Activated CD4-positive, alpha-beta memory T cell treated with anti-CD3 and anti-CD28 coated beads, Interleukin-2, amount 10 ng/mL, durations not matched to agents 7 days and 5 days (primary cell): ENCODE measurements around the gene RAD51AP1. TPM values are rescaled to one million over a fixed set of nuclear protein-coding genes. Genes with fewer than 3 reads are reported as not detected.

Experiments
- CTCF ChIA-PET: fragments of 350-600 bp; sonication (Branson Sonifier 250); formaldehyde crosslinking; loops from one replicate; lab custom pipeline; 2021; ENCODE audit warnings: antibody characterized with exemption, inconsistent platforms; lab: Charles Lee
- POLR2A ChIA-PET: fragments of 350-600 bp; sonication (Branson Sonifier 250); formaldehyde crosslinking; loops from one replicate; lab custom pipeline; 2021; ENCODE audit warnings: antibody characterized with exemption; lab: Charles Lee
- DNase-seq: peaks from one replicate; pipeline ENCODE4 v3.0.0-alpha.2; 2020
- H3K27ac Mint-ChIP-seq: one replicate; pipeline ENCODE4 v1.8.0; 2021; ENCODE audit warnings: mild to moderate bottlenecking, mixed read lengths
- H3K27me3 Mint-ChIP-seq: one replicate; pipeline ENCODE4 v1.8.0; 2021; ENCODE audit warnings: mixed read lengths
- H3K36me3 Mint-ChIP-seq: one replicate; pipeline ENCODE4 v1.8.0; 2021; ENCODE audit warnings: low read depth, mixed read lengths
- H3K4me1 Mint-ChIP-seq: one replicate; pipeline ENCODE4 v1.8.0; 2021; ENCODE audit warnings: mixed read lengths
- H3K4me3 Mint-ChIP-seq: one replicate; pipeline ENCODE4 v1.8.0; 2021; ENCODE audit warnings: mild to moderate bottlenecking, mixed read lengths
- H3K9me3 Mint-ChIP-seq: one replicate; pipeline ENCODE4 v1.8.0; 2021; ENCODE audit warnings: mixed read lengths
- total RNA-seq, 2 experiments: library from RNA; stranded (reverse); gene quantifications; one replicate each; pipeline ENCODE4 v1.2.3, GENCODE V29; 2021

The RAD51AP1 gene
- total RNA-seq, 2 experiments from 2014 or later: 43.5 to 45.6 TPM

DNA sequence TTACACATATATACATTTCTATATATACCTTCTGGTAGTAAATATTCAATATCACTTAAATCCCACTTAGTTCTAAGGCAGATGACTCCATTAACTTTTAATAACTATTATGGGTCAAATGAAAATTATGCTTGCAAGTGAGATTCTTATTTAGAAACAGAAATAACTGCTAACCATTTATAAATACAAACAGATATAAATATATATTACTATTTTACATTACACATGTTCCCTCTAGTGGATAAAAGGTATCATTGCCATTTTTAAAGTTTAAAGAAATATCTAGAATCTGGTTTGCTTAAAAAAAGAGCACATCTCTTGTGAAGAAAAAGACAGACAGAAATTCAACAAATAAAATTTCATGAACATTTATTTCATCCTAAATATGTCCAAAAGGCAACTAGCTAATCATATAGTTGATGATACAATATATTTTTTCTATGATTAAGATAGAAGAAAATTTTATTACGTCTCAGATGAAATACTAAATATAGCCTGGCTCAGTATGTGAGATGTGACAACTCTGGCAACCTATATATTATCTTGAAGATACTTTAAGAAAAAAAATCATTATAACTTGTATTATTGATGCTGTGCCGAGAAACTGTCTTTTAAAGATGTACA lies 11.7 kb upstream of the RAD51AP1 start:
- POLR2A ChIA-PET: no interaction called here
- no peak overlapping the region for H3K4me3 Mint-ChIP-seq
- H3K4me1 Mint-ChIP-seq: peaks cover 1% of the 10 kb centered on the region
- no peak for DNase-seq
- no peak overlapping the region for H3K27ac Mint-ChIP-seq
- H3K9me3 Mint-ChIP-seq: no peaks in the 10 kb centered on the region
- H3K27me3 Mint-ChIP-seq: no peaks in the 10 kb centered on the region
- CTCF ChIA-PET: interaction anchor here (0.9 to 5.0 kb wide), 6 partner anchors 11 to 532 kb away, joined by 3 to 44 read pairs (median 4); partner anchors contain the start of gene RAD51AP1
- H3K36me3 Mint-ChIP-seq: peaks cover 21% of the 10 kb centered on the region

DNA sequence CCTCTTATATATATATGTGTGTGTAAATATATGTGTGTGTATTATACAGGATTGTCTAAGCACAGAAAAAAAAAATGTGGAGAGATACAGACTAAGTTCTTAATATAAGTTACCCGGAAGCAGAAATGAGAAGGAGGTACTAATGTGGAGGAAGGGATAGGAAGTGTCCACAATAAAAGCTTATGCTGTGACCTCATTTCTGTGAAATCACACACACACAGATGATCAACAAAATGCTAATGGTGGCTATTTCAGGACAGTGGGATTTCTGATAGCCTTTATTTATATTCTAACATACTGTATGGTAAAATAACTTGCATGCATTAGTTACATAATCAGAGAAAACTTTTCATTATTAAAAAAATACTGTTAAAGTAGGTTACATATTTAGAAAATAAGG lies 8.5 kb upstream of the RAD51AP1 start:
- POLR2A ChIA-PET: no interaction called here
- CTCF ChIA-PET: no interaction called here
- no peak for DNase-seq
- peaks cover 8% of the 10 kb centered on the region for H3K36me3 Mint-ChIP-seq
- peaks cover 1% of the 10 kb centered on the region for H3K4me1 Mint-ChIP-seq
- no peak overlapping the region for H3K27ac Mint-ChIP-seq
- H3K27me3 Mint-ChIP-seq: no peaks in the 10 kb centered on the region
- no peaks in the 10 kb centered on the region for H3K9me3 Mint-ChIP-seq
- H3K4me3 Mint-ChIP-seq: no peak overlapping the region

DNA sequence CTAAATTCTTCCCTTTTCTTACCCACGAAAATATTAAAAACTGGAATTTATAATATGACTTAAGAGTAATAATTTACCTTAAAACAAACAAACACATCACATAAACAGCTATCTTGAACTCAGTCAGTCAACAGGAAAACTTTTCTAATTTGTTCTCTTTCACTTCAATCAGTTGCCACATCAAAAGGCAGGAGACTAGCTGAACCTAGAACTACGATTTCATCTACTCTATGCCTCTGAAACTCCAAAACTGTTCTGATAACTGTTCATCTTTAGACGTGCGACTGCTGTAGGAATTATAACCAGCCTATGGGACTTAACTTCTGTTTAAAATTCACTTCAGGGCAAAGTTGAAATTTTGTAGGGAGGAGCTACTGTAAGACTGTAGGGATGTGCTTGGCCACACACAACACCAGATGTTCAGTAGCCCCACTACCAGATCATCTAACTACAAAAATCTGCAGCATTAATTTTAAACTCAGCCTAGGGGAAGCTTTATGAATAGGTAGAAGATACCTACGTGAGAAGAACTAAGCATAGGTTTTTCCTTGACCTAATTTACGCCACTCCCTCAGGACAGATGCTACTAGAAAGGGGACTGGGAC lies 7.6 kb upstream of the RAD51AP1 start:
- Mint-ChIP-seq H3K4me3 (no peak overlapping the region), H3K36me3 (peaks cover 8% of the 10 kb centered on the region), H3K4me1 (peaks cover 2% of the 10 kb centered on the region), H3K27me3 (no peaks in the 10 kb centered on the region), H3K27ac (no peak overlapping the region), H3K9me3 (no peaks in the 10 kb centered on the region)
- DNase-seq: no peak
- CTCF ChIA-PET: interaction anchor here (0.9 to 1.0 kb wide), 2 partner anchors 10 to 148 kb away, joined by 3 to 6 read pairs; no protein-coding TSS in a partner anchor
- POLR2A ChIA-PET: interaction anchor here (1.0 kb wide), 1 partner anchor 91 kb away, joined by 3 read pairs; no protein-coding TSS in a partner anchor

DNA sequence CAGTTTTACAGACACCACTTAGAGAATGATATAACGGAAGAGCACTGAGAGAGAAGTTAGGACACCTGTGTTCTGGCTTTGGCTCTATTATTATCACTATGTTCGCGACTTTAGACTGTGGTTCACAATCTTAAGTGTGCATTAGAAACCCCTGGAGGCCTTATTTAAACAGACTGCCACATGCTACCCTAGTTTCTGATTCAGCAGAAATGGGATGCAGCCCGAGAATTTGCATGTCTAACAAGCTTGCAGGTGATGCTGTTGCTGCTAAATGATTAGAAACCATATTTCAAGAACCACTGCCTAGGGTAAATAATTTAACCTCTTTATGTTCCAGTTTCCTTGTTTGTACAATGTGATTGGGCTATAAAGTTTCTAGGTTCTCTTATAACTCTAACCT lies 3.6 kb upstream of the RAD51AP1 start:
- CTCF ChIA-PET: no interaction called here

DNA sequence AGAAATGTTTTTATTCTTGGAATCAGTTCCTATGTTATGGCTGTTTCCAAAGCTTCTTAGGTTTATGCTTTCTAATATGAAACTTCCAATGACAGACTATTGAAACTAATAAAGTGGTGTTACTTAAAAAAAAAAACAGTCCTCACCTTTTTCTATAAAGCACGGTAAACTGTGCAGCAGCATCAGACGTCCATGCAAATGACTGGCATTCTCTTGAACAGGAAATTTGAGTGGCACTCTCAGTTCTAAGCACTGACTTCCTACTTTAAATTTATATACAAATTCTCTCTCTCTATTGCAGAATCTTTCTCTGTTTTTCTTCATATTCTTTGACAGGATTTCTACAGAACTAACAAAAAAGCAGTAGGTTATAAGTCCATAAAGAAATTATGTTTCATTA lies 2.8 kb upstream of the RAD51AP1 start:
- Mint-ChIP-seq H3K9me3 (no peaks in the 10 kb centered on the region), H3K4me1 (peaks cover 37% of the 10 kb centered on the region), H3K27me3 (no peaks in the 10 kb centered on the region), H3K36me3 (peaks cover 9% of the 10 kb centered on the region), H3K4me3 (no peak overlapping the region), H3K27ac (no peak overlapping the region)
- DNase-seq: no peak
- CTCF ChIA-PET: no interaction called here
- POLR2A ChIA-PET: no interaction called here

More for the DNA sequence above, 3.6 kb upstream of the RAD51AP1 start:
- H3K4me3 Mint-ChIP-seq: no peak overlapping the region
- no peak overlapping the region for H3K27ac Mint-ChIP-seq
- DNase-seq: no peak
- H3K9me3 Mint-ChIP-seq: no peaks in the 10 kb centered on the region
- H3K36me3 Mint-ChIP-seq: peaks cover 9% of the 10 kb centered on the region
- peaks cover 32% of the 10 kb centered on the region for H3K4me1 Mint-ChIP-seq
- POLR2A ChIA-PET: no interaction called here
- H3K27me3 Mint-ChIP-seq: no peaks in the 10 kb centered on the region

DNA sequence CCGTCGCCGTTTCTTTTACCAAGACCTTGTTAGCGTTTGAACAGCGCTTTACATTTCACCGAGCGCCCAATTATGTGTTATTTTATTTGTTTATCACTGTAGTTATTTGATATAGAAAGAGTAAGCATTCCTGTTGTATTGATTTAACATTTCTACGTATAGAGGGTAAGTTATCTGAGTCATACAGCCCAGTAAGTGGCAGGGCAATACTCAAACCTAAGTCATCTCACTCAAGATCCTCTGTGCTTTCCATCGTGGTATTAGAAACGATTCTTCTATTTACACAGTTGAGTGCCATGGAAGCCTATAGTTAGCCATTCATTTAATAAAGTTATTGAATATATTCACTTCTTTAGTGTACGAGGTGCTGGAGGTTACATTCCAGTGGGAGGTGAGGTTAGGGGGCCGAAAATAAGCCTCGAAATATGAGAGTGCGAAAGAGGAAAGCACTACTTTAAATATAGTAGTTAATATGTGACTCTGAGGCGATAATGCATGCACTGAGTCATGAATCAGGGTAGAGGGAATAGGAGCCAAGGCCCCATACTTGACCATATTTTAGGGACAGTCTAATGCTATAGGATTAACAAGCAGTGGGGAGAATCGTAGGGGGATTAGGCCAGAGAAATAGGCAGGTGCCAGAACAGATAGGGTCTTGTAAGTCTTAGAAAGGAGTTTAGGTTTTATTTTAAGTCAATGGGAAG lies 629 bp downstream of the RAD51AP1 start:
- POLR2A ChIA-PET: interaction anchor here (0.6 to 2.4 kb wide), 8 partner anchors 11 to 811 kb away, joined by 3 to 15 read pairs (median 5); partner anchors contain the start of genes AKAP3 and NDUFA9
- peak overlapping the region; percentile 92 for H3K27ac Mint-ChIP-seq

DNA sequence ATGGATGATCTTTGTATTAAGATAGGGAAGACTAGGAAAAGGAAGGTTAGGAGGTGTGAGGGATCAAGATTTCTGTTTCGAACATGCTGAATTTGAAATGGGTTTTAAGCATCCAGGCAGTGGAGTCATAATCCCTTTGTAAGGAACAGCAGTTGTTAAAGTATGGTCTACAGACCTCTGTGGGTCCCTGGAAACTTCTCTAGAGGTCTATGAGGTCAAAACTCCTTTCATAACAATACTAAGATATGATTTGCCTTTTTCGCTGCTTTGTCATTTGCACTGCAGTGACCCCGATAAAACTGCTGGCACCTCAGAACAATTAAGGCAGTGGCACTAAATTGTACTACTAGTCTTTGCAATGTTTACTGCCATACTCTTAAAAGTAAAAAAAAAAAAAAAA lies 1.5 kb downstream of the RAD51AP1 start:
- DNase-seq: no peak
- Mint-ChIP-seq H3K36me3 (peaks cover 35% of the 10 kb centered on the region), H3K9me3 (no peaks in the 10 kb centered on the region), H3K4me3 (peak overlapping the region; percentile 99), H3K27ac (peak overlapping the region; percentile 92), H3K27me3 (no peaks in the 10 kb centered on the region), H3K4me1 (peaks cover 48% of the 10 kb centered on the region)
- CTCF ChIA-PET: interaction anchor here (0.7 kb wide), 1 partner anchor 9 kb away, joined by 6 read pairs; no protein-coding TSS in a partner anchor
- POLR2A ChIA-PET: interaction anchor here (0.6 to 2.4 kb wide), 4 partner anchors 109 to 811 kb away, joined by 3 to 8 read pairs (median 3); partner anchors contain the start of genes AKAP3 and NDUFA9

More for the DNA sequence above, 629 bp downstream of the RAD51AP1 start:
- H3K4me3 Mint-ChIP-seq: peak overlapping the region; percentile 99
- peaks cover 28% of the 10 kb centered on the region for H3K36me3 Mint-ChIP-seq
- DNase-seq: no peak
- H3K9me3 Mint-ChIP-seq: no peaks in the 10 kb centered on the region
- CTCF ChIA-PET: interaction anchor here (1.5 kb wide), 1 partner anchor 12 kb away, joined by 3 read pairs; no protein-coding TSS in a partner anchor
- H3K27me3 Mint-ChIP-seq: no peaks in the 10 kb centered on the region
- peaks cover 46% of the 10 kb centered on the region for H3K4me1 Mint-ChIP-seq

DNA sequence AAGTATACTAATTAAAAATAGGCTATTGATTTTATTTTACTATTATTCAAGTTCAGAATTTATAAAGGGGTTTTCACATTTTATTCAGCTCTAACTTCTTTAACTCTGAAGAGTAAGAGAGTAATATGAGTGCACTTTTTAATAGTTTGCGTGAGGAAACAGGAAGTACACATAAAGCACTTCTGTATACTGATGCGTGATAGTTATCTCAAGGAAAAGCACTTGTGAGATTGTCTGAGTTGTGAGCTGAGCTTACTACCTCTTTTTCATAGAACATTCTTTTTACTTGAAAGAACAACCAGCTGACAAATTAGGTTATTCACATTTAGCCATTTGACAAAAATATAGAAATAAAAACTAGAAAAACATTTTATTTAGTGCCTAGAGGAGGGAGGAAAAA lies 1.9 kb downstream of the RAD51AP1 start:
- no peaks in the 10 kb centered on the region for H3K9me3 Mint-ChIP-seq
- ChIA-PET CTCF (interaction anchor here (0.7 kb wide), 1 partner anchor 9 kb away, joined by 6 read pairs; no protein-coding TSS in a partner anchor), POLR2A (interaction anchor here (0.6 to 2.4 kb wide), 5 partner anchors 34 to 1636 kb away, joined by 3 to 8 read pairs (median 3); partner anchors contain the start of genes AKAP3 and NDUFA9)
- H3K4me3 Mint-ChIP-seq: no peak overlapping the region
- H3K27ac Mint-ChIP-seq: no peak overlapping the region
- peaks cover 37% of the 10 kb centered on the region for H3K36me3 Mint-ChIP-seq
- H3K4me1 Mint-ChIP-seq: peaks cover 48% of the 10 kb centered on the region
- DNase-seq: no peak
- H3K27me3 Mint-ChIP-seq: no peaks in the 10 kb centered on the region

DNA sequence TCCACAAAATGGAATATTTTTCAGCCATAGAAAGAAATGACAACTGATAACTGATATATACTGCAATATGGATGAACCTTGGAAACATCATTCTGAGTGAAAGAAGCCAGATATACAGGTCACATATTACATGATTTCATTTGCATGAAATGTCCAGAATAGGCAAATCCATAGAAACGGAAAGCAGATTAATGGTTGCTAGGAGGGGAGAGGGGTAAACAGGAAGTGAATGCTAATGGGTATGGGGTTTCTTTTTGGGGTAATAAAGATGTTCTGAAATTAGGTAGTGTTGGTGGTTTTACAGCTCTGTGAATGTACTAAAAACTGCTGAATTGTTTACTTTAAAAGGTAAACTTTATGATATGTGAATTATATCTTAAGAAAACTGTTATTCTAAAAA lies 6.5 kb downstream of the RAD51AP1 start:
- no peak overlapping the region for H3K27ac Mint-ChIP-seq
- no peak overlapping the region for H3K4me3 Mint-ChIP-seq
- POLR2A ChIA-PET: no interaction called here
- H3K27me3 Mint-ChIP-seq: no peaks in the 10 kb centered on the region
- CTCF ChIA-PET: no interaction called here
- no peak for DNase-seq
- H3K9me3 Mint-ChIP-seq: no peaks in the 10 kb centered on the region
- H3K4me1 Mint-ChIP-seq: peaks cover 16% of the 10 kb centered on the region
- peaks cover 54% of the 10 kb centered on the region for H3K36me3 Mint-ChIP-seq

DNA sequence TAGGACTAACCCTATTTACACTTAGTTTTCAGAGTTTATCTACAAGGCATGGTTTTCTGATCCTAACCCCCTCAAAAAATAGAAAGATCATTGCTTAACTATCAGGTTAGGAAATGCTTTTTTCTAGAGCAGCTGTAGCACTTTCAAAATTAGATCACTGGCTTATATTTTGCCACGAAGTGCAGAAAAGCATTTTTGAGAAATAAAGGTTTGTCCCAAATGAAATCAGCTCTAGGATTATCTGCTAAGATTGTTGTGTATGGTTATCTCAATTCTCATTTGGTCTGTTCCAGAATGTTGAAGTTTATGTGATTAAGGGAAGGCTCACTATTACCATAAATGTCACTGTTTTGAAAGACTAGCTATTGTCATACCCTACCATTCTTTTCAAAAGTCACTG lies 13.5 kb downstream of the RAD51AP1 start:
- POLR2A ChIA-PET: no interaction called here
- no peak overlapping the region for H3K4me3 Mint-ChIP-seq
- CTCF ChIA-PET: no interaction called here
- H3K27ac Mint-ChIP-seq: no peak overlapping the region
- H3K4me1 Mint-ChIP-seq: peaks cover 2% of the 10 kb centered on the region
- no peaks in the 10 kb centered on the region for H3K27me3 Mint-ChIP-seq
- no peaks in the 10 kb centered on the region for H3K9me3 Mint-ChIP-seq
- H3K36me3 Mint-ChIP-seq: peaks cover 56% of the 10 kb centered on the region
- DNase-seq: no peak

DNA sequence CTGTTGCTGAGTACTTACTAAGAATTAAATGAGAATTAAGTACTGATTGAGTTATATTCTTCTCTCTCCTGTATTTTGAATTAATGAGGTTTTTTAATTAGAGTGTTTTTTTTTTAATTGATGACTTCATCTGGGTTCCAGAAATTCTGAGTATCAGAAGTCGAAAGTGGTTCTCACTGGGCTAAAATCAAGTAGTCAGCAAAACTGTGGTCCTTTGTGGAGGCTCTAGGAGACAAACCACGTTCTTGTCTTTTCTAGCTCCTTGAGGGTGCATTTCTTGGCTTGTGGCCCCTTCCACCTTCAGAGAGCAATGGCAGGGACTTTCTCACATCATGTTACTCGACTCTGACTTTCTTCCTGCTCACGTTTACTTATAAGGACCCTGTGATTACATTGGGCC lies 15.3 kb downstream of the RAD51AP1 start:
- no peak for DNase-seq
- POLR2A ChIA-PET: no interaction called here
- no peak overlapping the region for H3K27ac Mint-ChIP-seq
- H3K27me3 Mint-ChIP-seq: no peaks in the 10 kb centered on the region
- H3K4me3 Mint-ChIP-seq: no peak overlapping the region
- no peaks in the 10 kb centered on the region for H3K9me3 Mint-ChIP-seq
- peaks cover 53% of the 10 kb centered on the region for H3K36me3 Mint-ChIP-seq
- peaks cover 2% of the 10 kb centered on the region for H3K4me1 Mint-ChIP-seq
- CTCF ChIA-PET: interaction anchor here (0.5 kb wide), 1 partner anchor 29 kb away, joined by 3 read pairs; no protein-coding TSS in a partner anchor

DNA sequence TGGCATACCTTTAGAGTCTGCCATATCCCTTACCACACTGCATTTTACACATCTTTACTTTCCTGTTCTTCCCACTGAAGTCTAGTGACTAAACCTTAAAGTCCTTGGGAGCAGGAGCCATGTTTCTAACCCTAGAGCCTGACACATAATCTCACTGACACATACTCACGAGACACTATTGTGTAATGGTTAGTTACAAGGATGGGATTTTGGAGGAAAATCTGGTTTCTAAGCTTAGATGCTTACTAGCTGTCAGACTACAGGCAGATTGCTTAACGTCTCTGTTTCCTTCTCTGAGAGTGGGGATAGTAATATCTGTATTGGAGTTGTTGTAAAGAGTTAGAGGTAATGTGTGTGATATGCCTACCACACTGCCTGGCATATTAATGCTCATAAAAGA lies 17.1 kb downstream of the RAD51AP1 start:
- ChIA-PET POLR2A (no interaction called here), CTCF (no interaction called here)
- Mint-ChIP-seq H3K27me3 (no peaks in the 10 kb centered on the region), H3K4me3 (no peak overlapping the region), H3K27ac (no peak overlapping the region), H3K4me1 (peaks cover 2% of the 10 kb centered on the region), H3K36me3 (peaks cover 47% of the 10 kb centered on the region), H3K9me3 (no peaks in the 10 kb centered on the region)
- DNase-seq: no peak
